GM19455 (cell line): ENCODE data around the gene SAMD14.

Experiments used
- ATAC-seq: cut with Tn5 transposase; IDR thresholded peaks from one replicate; pipeline ENCODE4 v1.9.1; 2021; ENCODE audit not compliant: unreplicated experiment

SAMD14 gene

DNA sequence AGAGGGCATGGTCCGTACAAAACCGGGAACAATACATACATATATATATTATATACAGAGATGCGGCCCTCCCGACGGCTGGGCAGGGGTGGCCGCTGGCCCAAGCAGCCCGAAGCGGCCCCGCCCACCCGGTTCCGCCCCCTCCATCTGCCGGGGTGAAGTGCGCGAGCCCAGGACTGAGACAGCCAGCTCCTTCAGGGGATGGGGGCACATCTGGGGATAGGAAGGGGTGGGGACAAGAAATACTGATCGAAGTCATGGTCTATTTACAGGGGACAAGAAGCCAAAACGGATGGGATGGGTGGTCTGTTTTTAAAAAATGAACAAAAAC lies 3.8 kb upstream of the SAMD14 start:
- ATAC-seq, result no peak

DNA sequence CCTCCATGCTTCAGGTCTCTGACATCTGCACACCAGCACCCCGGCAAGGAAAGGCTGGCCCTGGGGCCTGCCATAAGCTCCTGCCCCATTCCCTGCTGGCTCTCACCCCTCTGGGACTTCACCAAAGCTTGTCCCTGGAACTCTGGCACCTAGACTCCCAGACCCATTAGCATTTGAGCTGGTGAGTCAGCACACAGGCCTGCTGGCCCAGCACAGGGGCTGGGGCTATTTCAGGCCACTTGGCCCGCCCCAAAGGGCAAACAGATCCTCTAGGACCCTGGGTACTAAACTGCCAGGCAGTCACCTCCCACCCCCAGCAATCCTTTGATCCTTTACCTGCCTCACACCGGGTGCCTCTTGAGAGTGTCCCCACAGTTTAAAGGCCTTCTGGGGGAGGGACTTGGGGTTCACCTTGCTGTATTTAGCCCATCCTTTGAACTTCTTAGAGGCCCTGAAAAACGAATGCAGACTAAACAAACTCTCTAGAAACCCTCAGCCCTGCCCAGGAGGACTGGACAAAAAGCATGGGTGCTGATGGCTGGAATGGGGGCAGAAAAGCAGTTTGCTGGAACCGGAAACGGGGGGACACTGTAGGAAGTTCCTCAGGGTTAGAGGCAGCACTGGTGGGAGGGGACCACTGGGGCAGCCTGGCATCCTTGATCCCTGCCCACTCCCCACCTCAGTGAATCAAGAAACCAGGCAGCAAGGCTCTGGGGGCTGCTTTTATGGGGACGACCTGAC lies 3.2 kb upstream of the SAMD14 start:
- ATAC-seq, result no peak

- no peak for ATAC-seq
Measured at GRCh38 chr17:50132104-50132794, 2.3 kb upstream of the SAMD14 start.

DNA sequence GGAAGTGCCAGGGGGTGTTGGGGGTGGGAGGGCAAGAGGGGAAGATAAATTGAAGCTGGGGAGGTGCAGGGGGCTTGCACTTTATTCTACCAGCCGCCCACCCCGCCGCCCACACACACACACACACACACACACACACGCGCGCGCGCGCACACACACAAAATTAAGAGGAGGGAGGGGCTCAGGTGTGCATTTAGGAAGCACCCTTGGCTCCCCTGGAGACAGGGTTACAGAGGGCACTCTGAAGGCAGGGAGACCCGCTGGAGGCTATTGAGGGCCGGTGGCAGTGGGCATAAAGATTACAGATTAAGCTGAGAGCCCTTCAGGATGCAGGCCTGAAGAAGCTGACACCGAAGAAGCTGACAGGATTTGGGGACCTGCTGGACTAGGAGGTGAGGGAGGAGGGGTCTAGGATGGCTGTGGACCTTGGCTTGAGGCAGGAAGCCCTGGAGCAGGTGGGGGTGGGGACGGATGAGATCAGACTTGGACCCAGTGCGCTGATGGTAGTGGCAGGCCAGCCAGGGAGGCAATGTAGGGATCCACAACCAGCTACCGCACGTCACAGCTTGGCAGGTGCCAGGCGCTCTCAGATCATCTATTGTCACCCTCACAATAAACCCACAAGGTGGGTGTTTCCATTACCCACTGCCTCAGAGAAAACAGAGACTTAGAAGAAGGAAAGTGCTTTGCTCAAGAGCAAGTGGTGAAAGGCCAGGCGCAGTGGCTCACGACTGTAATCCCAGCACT lies 772 bp upstream of the SAMD14 start:
- no peak for ATAC-seq

- ATAC-seq, result no peak
Measured at GRCh38 chr17:50129353-50129727, 620 bp downstream of the SAMD14 start.

- no peak for ATAC-seq
Measured at GRCh38 chr17:50128441-50129352, 1.3 kb downstream of the SAMD14 start.

DNA sequence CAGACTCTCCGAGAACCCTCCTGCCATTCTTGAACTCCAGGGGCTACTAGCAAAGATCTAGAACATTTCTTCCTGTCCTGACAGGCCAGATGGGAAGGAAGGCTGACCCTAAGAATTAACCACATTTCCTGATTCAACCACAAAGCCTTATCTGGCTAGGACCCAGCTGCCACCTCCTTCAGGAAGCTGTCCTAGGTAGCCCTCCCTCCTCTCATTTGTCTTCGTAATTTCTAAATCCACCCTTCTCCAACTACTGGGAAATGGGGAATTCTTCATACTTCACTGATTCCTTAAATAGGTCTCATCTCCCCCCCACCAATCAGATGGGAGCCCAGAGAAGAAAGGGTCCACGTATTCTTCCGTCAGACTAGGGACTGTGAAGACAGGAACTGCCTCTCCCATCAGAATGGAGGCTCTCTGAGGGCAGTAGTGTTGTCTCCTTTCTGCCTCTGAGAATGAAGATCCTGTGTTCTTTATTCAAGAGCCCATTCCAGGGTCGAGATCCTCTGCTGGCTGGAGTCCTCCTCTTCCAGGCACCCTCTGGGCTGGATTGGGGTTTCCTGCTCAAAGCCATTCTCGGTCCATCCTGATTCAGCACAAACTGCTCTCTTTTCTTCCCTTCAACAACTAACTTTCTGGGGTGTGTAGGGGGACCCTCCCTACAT lies 2.1 kb downstream of the SAMD14 start:
- ATAC-seq, result no peak

DNA sequence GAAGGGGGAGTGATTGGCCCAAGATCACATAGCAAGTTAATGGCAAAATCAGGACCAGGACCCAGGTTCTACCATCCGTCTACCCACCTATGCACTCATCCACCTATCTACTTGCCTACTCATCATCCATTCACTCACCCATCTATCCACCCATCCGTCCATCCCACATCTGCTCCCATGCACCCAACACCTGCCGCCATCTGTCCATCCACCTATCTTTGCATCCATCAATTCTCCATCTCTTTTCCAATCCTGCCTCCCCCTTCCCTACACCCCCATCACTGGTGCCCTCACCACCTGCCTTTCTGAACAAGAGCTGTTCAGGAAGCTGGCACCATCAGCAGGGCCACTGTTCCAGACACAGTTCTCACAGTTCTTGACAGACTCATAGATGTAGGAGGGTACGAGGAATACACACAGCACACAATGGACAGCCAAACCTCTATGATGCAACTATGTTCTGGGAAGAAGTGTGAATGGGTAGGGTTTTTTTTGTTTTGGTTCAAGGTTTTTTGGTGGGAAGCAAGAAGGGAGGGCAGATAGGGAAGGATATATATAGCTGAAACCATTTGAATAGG lies 4.5 kb downstream of the SAMD14 start:
- ATAC-seq, result no peak

GRCh38 chr17:50123649-50124349 lies 6.2 kb downstream of the SAMD14 start:
- ATAC-seq, result no peak

GRCh38 chr17:50122945-50123344 lies 7.0 kb downstream of the SAMD14 start:
- ATAC-seq, result no peak

DNA sequence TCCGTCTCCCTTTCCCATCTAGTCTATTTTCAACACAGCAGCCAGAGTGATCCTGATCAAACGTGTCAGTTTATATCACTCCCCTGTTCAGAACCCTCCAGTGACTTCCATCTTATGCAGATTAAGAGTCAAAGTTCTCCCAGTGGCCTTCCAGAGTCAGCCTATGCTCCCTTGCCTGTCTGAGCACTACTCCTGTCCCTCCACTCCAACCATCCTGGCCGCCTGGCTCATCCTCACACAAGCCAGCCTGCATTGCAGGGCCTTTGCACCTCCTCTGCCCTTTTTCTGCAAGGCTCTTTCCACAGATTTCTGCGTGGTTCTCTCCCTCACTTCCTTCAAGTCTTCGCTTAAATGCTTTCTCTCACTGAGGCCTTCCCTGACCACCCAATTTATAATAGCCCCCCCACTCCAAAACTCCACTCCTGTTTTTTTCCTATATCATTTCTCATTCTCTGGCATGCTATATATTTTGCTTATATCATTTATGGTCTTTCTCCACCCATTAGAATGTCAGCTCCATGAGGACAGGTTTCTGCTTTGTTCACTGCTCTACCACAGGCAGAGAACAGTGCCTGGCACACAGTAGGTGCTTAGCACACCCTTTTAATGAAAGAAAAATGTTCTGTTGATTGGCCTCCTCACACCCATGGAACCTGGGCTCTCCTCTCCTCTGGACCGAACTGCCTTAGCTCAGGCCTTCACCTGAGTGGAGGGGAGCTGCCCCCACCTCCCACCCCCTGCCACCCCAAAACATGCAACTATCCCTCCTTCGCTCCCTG lies 9.3 kb downstream of the SAMD14 start:
- ATAC-seq, result no peak

- ATAC-seq, result no peak
Measured at GRCh38 chr17:50118828-50119218, 11.1 kb downstream of the SAMD14 start.

DNA sequence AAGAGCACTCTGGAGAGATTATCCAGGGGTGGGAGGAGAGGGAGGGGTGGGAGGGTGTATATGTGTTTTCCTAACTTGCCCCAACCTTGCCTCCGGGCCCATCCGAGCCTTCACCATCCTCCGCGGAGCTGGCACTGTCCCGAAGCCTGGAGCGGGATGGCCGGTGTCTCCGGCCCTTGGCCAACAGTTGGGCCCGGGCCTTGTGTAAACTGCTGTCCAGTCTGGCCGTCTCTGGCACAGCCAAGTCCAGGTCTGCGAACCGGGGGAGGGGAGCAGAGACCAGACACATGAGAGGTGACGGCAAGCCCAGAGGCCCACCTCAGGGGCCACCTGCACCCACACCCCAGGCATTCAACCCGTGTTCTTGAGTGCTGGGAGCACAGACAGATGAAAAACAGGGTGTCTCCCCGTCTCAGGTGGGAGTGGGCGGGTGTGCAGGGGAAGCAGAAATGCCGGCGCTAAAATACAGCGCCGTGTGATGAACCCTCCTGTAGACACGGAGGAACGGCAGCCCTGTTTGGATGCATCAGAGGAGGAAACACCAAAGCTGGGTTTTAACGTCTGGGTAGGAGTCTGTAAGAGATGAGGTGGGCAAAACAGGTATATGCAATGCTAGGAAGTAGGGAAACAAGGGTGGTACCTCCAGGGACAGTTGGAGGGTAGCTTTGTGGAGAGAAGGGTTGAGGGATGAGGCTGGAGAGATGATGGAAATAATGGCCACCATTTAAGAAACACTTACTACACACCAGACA lies 11.7 kb downstream of the SAMD14 start:
- ATAC-seq, result no peak

DNA sequence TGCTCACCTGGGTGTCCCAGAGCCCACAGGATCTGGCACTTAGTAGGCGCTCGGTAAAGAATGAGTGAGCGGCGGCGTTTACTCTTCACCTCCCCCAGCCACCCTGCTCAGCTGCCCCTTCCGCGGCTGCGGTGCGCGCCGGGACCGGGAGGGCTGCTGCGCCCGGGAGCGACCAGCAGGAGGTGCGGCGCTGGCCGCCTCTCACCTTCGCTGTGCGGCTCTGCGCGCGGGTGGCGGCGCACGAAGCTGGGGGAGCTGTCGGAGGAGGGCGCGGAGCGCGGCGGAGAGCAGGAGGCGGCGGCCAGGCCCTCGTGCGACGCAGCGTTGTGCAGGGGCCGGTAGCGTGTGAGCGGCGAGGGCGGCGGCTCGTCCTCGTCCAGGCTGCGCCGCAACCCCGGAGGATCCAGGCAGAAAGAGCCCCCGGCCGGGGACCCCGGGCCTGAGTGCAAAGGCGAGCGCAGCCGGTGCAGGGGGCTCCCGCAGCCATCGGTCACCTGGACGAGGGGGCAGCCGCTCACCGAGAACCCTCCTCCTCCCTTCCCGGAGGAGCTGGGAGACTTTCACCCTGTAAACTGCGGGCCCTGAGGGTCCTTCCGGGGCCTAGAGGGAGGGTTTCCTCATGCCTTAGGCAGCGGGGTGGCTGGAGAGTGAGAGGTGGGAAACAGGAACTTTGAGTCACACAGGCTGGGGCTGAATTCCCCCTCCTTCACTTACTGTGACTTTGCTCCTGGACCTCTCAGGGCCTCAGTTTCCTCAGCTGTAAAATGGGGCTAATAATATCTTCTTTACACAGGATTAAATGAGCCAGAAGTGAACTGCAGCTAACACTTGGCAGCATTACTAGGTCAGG lies 12.5 kb downstream of the SAMD14 start:
- ATAC-seq, result no peak

DNA sequence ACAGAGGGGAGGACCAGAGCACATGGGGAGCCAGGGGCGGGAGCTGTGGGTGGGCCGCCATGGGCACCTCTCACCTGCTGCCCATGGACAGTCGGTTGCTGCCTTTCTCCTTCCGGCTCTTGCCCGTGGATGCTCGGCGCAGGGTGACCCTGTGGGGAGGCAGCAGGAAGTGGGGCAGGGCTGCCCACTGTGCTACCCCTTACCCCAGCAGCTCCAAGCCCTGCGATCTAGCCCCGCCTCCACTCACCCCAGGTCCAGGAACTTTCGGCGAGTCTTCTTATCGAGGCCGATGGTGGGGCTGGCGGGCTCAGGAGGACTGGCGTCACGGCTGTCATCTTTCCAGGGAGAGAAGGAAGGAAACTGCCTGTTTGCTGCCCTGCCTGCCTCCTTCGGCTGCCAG lies 14.2 kb downstream of the SAMD14 start:
- no peak for ATAC-seq

GRCh38 chr17:50114849-50115357 lies 15.1 kb downstream of the SAMD14 start:
- no peak for ATAC-seq

DNA sequence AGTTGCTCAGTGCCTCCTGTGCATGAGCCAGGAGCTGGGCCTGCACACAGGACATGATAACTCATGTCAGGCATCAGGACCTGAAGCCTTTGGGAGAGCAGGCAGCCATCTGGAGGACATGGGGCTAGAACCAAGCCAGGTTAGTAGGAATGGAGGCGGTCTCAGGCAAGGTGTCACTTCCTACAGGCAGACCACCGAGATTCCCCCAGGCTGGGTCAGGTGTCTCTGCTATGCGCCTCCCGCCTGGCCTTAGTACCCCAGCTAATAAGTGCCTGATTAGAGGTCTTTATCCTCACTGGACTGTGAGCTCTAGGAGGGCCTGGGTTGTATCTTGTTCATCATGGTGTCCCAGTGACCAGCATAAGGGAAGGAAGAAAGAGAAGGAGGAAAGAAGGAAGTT lies 15.6 kb downstream of the SAMD14 start:
- no peak for ATAC-seq
